ENCODE data around the gene TACC3.

TACC3 gene

DNA sequence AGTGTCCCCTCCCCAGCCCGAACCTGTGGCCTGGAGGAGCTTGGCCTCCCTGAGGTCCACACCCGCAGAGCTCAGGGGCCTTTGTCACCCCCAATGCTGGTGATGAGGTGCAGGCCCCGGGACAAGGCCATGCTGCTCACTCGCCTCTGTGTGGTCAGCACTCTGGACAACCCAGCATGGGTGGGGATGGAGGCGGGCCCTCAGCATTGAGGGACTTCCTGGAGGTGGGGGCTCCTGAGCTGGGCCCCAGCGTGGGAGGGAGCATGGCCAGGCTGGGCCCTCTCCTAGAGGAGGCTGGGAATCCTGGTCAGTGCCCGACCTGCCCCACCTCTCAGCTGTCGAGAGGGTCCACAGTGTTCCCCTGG, 30.6 kb downstream of the TACC3 start:
- H3K4me3 ChIP-seq (replicated peaks; ENCODE audit: low read depth, low read length): no peak overlapping the region
- TF ChIP-seq, protein P1, sequence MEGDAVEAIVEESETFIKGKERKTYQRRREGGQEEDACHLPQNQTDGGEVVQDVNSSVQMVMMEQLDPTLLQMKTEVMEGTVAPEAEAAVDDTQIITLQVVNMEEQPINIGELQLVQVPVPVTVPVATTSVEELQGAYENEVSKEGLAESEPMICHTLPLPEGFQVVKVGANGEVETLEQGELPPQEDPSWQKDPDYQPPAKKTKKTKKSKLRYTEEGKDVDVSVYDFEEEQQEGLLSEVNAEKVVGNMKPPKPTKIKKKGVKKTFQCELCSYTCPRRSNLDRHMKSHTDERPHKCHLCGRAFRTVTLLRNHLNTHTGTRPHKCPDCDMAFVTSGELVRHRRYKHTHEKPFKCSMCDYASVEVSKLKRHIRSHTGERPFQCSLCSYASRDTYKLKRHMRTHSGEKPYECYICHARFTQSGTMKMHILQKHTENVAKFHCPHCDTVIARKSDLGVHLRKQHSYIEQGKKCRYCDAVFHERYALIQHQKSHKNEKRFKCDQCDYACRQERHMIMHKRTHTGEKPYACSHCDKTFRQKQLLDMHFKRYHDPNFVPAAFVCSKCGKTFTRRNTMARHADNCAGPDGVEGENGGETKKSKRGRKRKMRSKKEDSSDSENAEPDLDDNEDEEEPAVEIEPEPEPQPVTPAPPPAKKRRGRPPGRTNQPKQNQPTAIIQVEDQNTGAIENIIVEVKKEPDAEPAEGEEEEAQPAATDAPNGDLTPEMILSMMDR (IDR thresholded peaks at IDR 0.05; ENCODE audit: low read depth, low read length, missing control alignments): no peak
- no peak for DNase-seq (ENCODE audit: extremely low read depth, low read depth)

DNA sequence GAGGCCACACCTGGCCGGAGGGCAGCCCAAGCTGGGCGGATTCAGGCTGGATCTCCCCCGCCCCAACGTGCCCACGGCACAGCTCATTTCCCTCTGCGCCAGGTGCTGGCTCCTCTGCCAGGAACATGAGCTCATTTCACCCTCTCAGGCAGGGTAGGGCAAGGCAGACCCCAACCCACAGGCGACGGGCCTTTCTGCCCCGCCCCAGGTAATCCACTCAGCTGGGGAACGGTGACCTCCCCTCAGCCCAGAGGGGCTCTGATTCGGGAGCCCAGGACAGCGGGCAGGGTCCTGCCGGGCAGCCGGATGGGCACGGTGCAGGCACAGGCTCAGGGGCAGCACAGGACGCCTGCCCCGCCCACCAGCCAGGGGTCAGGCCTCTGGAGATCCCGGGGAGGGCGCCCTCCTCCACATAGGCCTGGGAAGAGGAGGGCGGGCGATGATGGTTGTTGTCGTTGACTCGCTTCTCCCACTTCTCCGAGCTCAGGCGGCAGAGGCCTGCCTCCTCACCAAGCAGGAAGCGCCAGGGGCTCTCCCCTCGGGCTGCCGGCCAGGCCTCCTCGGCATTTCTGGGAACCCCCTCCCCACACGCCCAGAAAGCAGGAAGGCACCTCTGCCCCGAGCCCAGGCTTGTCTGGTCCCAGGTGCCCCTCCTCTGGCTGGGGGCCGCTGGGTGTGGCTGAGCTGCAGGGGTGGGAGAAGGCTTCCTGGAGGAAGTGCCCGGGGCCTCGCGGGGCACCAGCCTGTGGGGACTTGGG, 31.1 kb downstream of the TACC3 start:
- no peak overlapping the region for H3K4me3 ChIP-seq (replicated peaks; ENCODE audit: low read depth, low read length)
- TF ChIP-seq, protein P1 (IDR thresholded peaks at IDR 0.05; ENCODE audit: low read depth, low read length, missing control alignments): no peak
- DNase-seq (ENCODE audit: extremely low read depth, low read depth): no peak

DNA sequence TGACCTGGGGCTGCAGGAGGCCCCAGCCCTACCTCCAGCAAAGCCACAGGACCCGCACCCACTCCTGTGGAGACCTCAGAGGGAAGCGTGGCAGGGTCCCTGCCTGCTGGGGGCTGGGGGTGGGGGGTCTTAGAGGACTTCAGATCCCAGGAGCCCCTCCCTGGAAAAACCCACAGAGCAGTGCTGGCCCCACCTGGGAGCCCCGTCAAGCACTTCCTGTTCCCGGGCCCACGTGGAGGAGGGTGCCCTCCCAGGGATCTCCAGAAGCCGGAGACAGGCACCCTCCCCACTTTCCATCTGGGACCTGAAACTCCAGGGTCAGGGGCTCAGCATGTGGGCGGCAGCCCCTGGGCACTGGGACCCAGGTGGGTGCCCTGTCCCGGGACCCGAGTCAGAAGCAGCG, 32.0 kb downstream of the TACC3 start:
- TF ChIP-seq, protein P1 (IDR thresholded peaks at IDR 0.05; ENCODE audit: low read depth, low read length, missing control alignments): no peak
- no peak overlapping the region for H3K4me3 ChIP-seq (replicated peaks; ENCODE audit: low read depth, low read length)
- no peak for DNase-seq (ENCODE audit: extremely low read depth, low read depth)

DNA sequence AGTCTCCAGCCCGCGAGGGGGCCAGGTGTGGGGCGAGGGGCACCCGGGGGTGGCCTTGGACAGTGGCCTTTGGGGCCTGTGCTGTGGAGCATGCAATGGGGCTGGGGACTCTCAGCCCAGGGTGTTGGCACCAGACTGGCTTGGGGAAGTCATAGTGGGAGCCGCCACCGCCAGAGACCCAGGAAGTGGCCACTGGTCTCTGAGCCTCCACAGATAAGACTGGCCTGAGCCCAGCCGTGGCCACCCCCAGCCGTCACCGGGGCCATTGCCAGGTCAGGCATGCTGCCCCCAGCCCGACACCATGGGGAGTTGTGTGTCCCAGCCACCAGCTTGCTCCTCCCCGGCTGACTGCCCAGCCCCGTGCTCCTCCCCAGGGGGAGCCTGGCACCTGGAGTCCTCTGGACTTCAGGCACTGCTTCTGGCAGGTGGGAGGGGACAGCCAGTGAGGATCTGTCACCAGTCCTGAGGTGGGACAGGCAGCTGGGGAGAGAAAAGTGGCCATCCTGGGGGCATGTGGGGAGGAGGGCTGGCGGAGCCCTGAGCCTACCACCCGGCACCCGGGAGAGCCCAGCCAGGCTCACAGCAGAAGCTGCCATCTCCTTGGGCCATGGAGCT, 32.5 kb downstream of the TACC3 start:
- no peak for DNase-seq (ENCODE audit: extremely low read depth, low read depth)
- H3K4me3 ChIP-seq (replicated peaks; ENCODE audit: low read depth, low read length): no peak overlapping the region
- TF ChIP-seq, protein P1 (IDR thresholded peaks at IDR 0.05; ENCODE audit: low read depth, low read length, missing control alignments): no peak

DNA sequence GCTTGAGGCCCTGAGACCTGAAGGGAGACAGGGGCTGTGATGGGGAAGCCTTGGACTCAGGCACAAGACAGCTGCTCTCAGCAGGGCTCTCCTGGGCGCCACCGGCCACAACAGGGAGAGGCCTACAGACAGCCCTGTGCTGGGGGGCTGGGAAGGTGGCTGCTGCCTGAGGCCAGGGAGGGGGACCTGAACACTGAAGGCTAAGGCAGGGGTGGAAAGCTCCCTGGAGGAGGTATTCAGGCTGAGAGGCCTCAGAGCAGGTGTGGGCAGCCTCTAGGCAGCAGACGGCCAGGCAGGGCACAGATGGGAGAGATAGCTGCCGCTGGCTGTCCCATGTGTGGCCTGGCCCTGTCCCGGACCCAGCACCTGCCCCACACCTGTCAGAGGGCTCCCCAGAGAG, 33.0 kb downstream of the TACC3 start:
- no peak overlapping the region for H3K4me3 ChIP-seq (replicated peaks; ENCODE audit: low read depth, low read length)
- DNase-seq (ENCODE audit: extremely low read depth, low read depth): no peak
- TF ChIP-seq, protein P1 (IDR thresholded peaks at IDR 0.05; ENCODE audit: low read depth, low read length, missing control alignments): no peak

DNA sequence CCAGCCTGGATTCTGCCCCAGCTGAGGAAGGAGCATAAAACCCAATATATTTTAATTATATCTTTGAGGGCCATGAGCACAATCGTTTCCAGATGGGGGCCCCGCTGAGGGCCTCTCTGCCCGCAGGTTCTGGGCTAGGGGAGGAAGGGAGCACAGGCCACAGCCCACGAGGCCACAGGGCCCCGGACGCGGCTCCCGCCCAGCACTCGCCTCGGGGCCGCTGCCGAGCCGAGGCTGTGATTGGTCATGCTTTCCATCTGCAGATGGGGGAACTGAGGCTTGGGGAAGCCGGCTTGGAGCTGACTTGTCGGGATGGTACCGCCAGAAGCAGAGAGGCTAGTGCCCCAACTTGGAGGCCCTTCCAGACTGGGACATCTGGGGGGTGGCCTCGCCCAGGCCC, 34.0 kb downstream of the TACC3 start:
- H3K4me3 ChIP-seq (replicated peaks; ENCODE audit: low read depth, low read length): no peak overlapping the region
- no peak for DNase-seq (ENCODE audit: extremely low read depth, low read depth)
- TF ChIP-seq, protein P1 (IDR thresholded peaks at IDR 0.05; ENCODE audit: low read depth, low read length, missing control alignments): no peak

All from HFF-Myc (cell line).